Neutrophil (primary cell): ENCODE data around the gene MAST3.

Source experiments
- H3K27ac ChIP-seq: fragments of 200-600 bp; sonication (generic); 2 replicates; pipeline ENCODE4 v1.5.1; 2016; ENCODE audit warnings: mild to moderate bottlenecking, moderate library complexity
- H3K27me3 ChIP-seq: fragments of 200-600 bp; sonication (generic); 2 replicates; pipeline ENCODE4 v1.6.0; 2016; ENCODE audit warnings: mild to moderate bottlenecking
- H3K36me3 ChIP-seq: fragments of 200-600 bp; sonication (generic); 2 replicates; pipeline ENCODE4 v1.5.1; 2017
- H3K4me1 ChIP-seq, 2 experiments: fragments of 200-600 bp in 1 of 2; sonication (generic) in 1 of 2; 1 replicate in 1 of 2; 2 replicates in 1 of 2; pipeline versions ENCODE4 v1.5.1 to v1.6.1; 2013 to 2016; ENCODE audit warnings: low read depth in 1 of 2, low read length in 1 of 2, mild to moderate bottlenecking in 1 of 2, moderate library complexity in 1 of 2; ENCODE audit not compliant: control insufficient read depth in 1 of 2, insufficient read depth in 1 of 2
- H3K4me3 ChIP-seq, 2 experiments: fragments of 200-600 bp in 1 of 2; sonication (generic) in 1 of 2; 1 replicate in 1 of 2; 2 replicates in 1 of 2; pipeline ENCODE4 v1.5.1; 2013 to 2016; ENCODE audit warnings: low read depth in 1 of 2, low read length in 1 of 2, mild to moderate bottlenecking in 1 of 2, moderate library complexity in 1 of 2
- H3K9me3 ChIP-seq: fragments of 200-600 bp; sonication (generic); 2 replicates; pipeline ENCODE4 v1.5.1; 2016
- TF ChIP-seq, protein P1 (sequence below): fragments of 200-600 bp; sonication (generic); IDR thresholded peaks from 2 replicates; pipeline ENCODE4 v1.5.1; 2016; ENCODE audit warnings: antibody characterized with exemption

MAST3 gene

DNA sequence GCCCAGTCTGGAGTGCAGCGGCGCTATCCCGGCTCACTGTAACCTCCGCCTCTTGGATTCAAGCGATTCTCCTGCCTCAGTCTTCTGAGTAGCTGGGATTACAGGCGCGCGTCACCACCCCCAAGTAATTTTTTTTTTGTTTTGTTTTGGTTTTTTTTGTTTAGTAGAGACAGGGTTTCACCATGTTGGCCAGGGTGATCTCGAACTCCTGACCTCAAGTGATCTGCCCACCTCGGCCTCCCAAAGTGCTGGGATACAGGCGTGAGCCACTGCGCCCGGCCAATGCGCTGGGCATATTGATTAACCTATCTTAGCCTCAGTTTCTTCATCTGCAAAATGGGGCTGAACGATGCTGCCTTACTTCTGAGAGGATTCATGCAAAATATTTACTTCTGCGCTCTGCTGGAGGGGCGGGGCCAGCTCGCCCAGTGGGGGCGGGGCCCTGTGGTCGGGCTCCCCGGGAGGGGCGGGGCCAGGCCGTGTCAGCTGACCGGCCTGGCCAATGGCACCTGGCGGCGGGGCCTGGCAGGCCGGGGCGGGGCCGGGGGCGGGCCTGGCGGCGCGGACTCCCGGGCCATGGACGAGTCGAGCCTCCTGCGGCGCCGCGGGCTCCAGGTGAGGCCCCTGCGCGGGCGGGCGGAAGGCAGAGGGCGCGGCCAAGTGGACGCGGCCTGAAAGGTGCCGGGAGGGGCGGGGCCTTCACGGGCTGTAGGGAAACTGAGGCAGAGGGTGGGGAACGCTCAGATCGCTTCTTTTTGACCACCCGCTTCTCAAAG lies at the start of gene MAST3:
Gene MAST3, plus strand, starts transcription at position 562 of the 776 bp plus-strand sequence. Its CDS starts 15 bp downstream, at position 577.
- Histone ChIP-seq H3K9me3 (no peaks in the 10 kb centered on the region), H3K27me3 (peaks cover 38% of the 10 kb centered on the region), H3K4me1 (peaks cover 26 to 38% of the 10 kb centered on the region in 2 experiments), H3K27ac (peak within 1 kb of the TSS; percentile 69), H3K36me3 (no peaks in the 10 kb centered on the region), H3K4me3 (peak within 1 kb of the TSS; percentile 54 to 69)
- TF ChIP-seq, protein P1, sequence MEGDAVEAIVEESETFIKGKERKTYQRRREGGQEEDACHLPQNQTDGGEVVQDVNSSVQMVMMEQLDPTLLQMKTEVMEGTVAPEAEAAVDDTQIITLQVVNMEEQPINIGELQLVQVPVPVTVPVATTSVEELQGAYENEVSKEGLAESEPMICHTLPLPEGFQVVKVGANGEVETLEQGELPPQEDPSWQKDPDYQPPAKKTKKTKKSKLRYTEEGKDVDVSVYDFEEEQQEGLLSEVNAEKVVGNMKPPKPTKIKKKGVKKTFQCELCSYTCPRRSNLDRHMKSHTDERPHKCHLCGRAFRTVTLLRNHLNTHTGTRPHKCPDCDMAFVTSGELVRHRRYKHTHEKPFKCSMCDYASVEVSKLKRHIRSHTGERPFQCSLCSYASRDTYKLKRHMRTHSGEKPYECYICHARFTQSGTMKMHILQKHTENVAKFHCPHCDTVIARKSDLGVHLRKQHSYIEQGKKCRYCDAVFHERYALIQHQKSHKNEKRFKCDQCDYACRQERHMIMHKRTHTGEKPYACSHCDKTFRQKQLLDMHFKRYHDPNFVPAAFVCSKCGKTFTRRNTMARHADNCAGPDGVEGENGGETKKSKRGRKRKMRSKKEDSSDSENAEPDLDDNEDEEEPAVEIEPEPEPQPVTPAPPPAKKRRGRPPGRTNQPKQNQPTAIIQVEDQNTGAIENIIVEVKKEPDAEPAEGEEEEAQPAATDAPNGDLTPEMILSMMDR: peak; percentile 50

DNA sequence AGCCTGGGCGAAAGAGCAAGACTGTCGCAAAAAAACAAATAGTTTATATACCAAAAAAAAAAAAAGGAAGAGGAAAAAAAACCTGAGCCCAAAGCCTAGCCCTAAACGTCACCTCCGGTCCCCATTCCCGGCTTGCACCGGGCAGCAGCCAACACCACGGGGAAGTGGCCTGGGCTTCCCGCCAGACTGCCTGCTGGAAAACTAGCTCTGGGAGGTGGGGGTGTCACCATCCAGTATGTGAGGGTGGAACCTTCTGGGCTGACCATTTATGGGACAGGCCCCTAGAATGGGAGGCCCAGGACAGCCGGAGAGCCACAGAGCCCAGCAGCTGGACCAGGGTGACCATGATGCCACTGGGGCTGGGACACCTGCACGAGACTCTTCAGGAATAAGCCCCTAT lies 48.2 kb upstream of the MAST3 start:
- peaks cover 10 to 12% of the 10 kb centered on the region in 2 experiments for H3K4me1 ChIP-seq
- peaks cover 33% of the 10 kb centered on the region for H3K27me3 ChIP-seq
- no peak overlapping the region for H3K4me3 ChIP-seq
- no peak overlapping the region for H3K27ac ChIP-seq
- H3K9me3 ChIP-seq: no peaks in the 10 kb centered on the region
- H3K36me3 ChIP-seq: no peaks in the 10 kb centered on the region
- TF ChIP-seq, protein P1: no peak

DNA sequence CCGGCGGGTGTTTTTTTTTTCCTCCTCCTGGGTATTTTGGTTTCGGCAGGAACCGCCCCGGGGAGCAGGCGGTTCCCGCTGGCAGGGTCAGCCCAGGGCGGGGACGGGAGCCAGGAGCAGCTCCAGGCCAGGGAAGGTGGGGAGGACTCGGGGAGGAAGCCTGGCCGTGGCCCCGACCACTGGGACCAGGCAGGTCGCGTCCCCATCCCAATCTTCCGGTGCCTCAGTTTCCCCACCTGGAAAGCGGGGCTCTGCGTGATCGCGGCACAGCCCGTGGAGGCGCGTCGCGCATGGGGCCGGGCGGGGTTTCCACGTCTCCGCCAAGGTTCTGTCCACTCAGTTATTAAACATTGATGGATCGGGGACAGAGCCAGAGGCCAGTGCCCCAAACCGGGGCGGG lies 45.7 kb upstream of the MAST3 start:
- Histone ChIP-seq H3K4me3 (no peak overlapping the region), H3K4me1 (no peaks in the 10 kb centered on the region), H3K27ac (no peak overlapping the region)

DNA sequence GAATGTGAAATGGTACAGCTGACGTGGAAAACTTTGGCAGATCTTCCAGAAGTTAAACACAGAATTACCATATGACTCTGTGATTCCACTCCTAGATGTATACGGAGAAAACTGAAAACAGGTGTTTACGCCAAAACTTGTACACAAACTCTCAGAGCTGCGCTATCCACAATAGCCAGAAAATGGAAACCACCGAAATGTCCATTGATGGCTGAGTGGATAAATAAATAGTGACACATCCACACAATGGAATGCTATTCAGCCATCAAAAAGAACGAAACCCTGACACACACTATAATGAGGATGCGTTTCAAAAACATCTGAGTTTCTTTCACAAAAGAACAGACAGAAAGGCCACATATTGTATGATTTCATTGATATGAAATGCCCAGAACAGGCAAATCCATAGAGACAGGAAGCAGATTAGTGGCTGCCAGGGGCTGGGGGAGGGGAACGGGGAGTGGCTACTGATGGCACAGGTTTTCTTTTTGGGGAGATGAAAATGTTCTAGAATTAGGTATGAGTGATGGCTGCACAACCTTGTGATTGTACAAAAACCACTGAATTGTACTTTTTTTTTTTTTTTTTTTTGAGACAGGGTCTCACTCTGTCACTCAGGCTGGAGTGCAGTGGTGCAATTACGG lies 43.9 kb upstream of the MAST3 start:
- H3K27ac ChIP-seq: no peak overlapping the region
- TF ChIP-seq, protein P1: no peak
- peaks cover 10 to 11% of the 10 kb centered on the region in 2 experiments for H3K4me1 ChIP-seq

More for the DNA sequence above, 45.7 kb upstream of the MAST3 start:
- TF ChIP-seq, protein P1: no peak
- no peaks in the 10 kb centered on the region for H3K9me3 ChIP-seq
- no peaks in the 10 kb centered on the region for H3K36me3 ChIP-seq
- H3K27me3 ChIP-seq: peaks cover 33% of the 10 kb centered on the region

DNA sequence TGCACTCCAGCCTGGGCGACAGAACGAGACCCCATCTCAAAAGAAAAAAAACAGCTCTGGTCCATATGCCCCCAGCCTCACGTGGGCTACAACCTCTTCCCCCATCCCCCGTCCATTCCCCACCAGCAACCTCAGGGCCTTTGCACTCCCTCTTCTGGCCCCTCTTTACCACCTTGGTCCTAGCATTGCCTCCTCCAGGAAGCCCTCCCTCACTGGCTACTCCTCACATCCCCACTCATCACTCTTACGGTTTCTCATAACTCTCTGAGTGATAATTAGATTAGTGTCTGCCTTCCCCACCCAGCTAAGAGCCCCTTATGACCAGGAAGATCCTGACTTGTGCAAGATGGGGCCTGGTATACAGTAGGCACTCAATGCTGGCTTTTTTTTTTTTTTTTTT lies 41.6 kb upstream of the MAST3 start:
- Histone ChIP-seq H3K27me3 (peaks cover 28% of the 10 kb centered on the region), H3K27ac (no peak overlapping the region), H3K4me1 (peaks cover 10 to 12% of the 10 kb centered on the region in 2 experiments), H3K9me3 (no peaks in the 10 kb centered on the region), H3K36me3 (no peaks in the 10 kb centered on the region), H3K4me3 (no peak overlapping the region)
- TF ChIP-seq, protein P1: no peak

More for the DNA sequence above, 43.9 kb upstream of the MAST3 start:
- Histone ChIP-seq H3K36me3 (no peaks in the 10 kb centered on the region), H3K27me3 (peaks cover 33% of the 10 kb centered on the region), H3K9me3 (no peaks in the 10 kb centered on the region), H3K4me3 (no peak overlapping the region)
